CD4-positive, alpha-beta T cell treated with Interleukin-4 for 4 hours (primary cell): ENCODE results near the gene MICAL1.
"Not testable (repeated sequence)": the region's sequence is repeated elsewhere in the genome, so short reads cannot be mapped to it uniquely, and the experiment has no call there.

ENCODE experiments used
- DNase-seq: peaks from one replicate; pipeline ENCODE4 v3.0.0-alpha.2; 2020

MICAL1 gene

GRCh38 chr6:109474995-109475394 lies 19.4 kb upstream of the MICAL1 start:
- no peak for DNase-seq

DNA sequence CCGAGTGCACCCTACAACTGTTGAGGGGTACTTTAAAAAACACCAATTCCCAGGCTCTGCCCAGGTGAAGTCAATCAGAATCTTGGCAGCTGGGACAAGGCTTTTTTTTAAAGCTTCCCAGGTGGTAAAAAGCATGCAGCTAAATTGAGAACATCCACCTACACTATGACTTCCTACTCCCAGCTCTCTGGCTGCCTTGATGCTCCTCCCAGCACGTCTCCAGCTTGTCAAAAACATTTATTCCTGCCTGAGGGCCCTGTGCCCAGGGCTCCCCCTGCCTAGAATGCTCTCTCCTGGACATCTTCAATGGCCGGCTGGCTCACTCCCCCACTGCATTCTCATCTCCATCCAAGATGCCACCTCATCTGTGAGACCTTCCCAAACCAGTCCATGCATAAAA lies 17.5 kb upstream of the MICAL1 start:
- no peak for DNase-seq

DNA sequence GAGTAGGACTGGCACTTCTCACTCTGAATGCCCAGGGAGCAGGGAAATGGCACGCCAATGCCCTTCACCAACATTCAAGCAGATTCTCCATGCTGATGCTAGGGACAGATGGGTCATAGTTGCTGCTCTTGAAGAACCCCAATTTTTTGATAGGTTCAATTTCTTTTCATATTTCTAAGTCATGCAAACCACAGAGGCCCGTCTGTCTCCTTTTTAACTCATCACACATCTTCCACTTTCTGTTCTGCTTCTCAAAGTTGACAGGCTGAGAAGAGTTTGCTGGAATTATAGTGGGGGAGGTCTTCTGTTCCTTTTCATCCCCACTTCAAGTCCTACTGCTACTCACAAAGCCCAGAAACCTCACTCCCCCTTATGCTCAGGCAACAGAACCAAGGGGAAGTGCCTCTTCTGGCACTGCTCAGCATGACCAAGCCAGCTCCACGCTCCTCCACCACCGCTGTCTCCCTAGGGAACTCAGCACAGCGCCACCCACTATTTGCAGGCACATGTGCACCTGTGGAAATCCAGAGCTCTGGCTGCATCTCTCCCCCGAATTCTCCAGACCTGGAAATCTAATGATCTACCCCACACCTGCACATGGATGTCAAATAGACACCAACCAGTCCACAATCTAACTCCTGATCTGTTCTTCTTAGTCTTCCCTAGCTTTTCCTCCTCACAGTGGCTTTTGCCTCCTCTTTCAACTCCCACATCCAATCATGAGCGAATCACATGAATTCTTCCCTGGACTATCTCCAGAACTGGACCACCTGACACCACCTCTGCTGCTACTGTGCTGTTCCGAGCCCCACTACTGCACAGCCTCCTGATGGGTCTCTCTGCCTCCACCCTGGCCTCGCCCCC lies 16.8 kb upstream of the MICAL1 start:
- DNase-seq: no peak

- no peak for DNase-seq
Observed at GRCh38 chr6:109471105-109471810, 15.7 kb upstream of the MICAL1 start.

- no peak for DNase-seq
Observed at GRCh38 chr6:109469591-109470189, 14.1 kb upstream of the MICAL1 start.

DNA sequence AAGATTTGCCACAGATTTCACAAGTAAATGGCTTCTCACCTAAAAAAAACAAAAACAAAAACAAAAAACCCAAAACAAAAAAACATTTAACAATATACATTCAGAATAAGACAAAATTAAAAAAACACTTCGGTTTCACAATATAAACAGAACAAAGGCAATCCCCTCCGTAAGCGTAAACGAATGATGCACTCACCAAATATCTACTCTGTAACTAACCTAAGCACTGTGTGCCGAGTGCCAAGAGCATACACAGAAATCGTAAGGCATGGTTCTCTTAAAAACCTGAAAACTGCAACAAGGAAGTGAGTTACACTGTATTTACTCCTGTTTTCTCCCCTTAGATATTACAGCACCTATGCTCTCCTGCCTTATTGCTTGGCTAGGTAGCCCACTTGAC lies 12.1 kb upstream of the MICAL1 start:
- DNase-seq: no peak

GRCh38 chr6:109466212-109466923 lies 10.8 kb upstream of the MICAL1 start:
- no peak for DNase-seq

GRCh38 chr6:109465772-109466171 lies 10.2 kb upstream of the MICAL1 start:
- DNase-seq: no peak

DNA sequence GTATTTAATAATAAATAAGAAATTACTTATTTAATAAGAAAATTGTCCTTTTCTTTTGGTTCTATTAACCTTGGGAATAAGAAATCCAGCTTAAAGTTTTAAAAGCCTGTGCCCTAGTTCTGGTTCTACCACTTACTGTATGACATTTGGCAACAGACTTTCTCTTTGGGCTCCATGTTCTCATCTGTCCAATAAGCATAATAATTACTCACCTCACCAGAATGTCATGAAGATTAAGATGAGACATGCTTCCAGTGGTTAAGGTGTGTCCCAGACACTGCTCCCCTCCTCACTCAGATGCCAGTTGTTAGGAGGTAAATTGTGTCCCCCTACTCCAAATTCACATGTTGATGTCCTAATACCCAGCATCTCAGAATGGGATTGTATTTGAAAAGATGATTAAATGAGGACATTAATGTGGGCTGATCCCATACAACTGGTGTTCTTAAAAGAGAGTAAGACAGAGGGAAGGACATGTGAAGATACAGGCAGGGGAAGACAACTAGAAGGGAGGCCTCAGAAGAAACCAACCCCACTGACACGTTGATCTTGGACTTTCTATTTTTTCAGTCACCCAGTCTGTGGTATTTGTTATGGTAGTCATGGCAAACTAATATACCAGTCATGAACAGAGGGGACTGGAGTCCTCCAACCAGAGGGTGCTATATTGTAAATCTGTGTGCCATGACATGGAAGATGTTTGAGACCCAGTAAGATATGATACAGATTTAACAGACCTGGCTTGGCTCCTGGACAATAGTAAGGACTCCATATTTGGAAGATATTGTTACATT lies 6.4 kb upstream of the MICAL1 start:
- DNase-seq: peak; percentile 32

DNA sequence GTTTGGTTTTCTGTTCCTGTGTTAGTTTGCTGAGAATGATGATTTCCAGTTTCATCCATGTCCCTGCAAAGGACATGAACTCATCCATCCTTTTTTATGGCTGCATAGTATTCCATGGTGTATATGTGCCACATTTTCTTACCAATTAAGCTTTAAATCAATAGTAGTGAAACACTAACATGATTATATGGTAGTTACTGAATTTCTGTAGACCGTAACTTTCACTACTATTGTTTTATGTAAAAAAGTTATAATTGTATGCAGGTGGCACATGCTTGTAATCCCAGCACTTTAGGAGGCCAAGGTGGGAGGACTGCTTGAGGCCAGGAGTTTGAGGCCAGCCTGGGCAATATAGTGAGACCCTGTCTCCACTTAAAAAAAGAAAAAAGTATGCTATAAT lies 5.6 kb upstream of the MICAL1 start:
- not testable (repeated sequence) for DNase-seq

- DNase-seq: no peak
Observed at GRCh38 chr6:109460161-109460829, 4.7 kb upstream of the MICAL1 start.

- peak; percentile 72 for DNase-seq
Observed at GRCh38 chr6:109458774-109459531, 3.4 kb upstream of the MICAL1 start.

- no peak for DNase-seq
Observed at GRCh38 chr6:109457562-109457996, 2.0 kb upstream of the MICAL1 start.

- DNase-seq: no peak
Observed at GRCh38 chr6:109456710-109457561, 1.4 kb upstream of the MICAL1 start.

- DNase-seq: no peak
Observed at GRCh38 chr6:109456111-109456583, 575 bp upstream of the MICAL1 start.

DNA sequence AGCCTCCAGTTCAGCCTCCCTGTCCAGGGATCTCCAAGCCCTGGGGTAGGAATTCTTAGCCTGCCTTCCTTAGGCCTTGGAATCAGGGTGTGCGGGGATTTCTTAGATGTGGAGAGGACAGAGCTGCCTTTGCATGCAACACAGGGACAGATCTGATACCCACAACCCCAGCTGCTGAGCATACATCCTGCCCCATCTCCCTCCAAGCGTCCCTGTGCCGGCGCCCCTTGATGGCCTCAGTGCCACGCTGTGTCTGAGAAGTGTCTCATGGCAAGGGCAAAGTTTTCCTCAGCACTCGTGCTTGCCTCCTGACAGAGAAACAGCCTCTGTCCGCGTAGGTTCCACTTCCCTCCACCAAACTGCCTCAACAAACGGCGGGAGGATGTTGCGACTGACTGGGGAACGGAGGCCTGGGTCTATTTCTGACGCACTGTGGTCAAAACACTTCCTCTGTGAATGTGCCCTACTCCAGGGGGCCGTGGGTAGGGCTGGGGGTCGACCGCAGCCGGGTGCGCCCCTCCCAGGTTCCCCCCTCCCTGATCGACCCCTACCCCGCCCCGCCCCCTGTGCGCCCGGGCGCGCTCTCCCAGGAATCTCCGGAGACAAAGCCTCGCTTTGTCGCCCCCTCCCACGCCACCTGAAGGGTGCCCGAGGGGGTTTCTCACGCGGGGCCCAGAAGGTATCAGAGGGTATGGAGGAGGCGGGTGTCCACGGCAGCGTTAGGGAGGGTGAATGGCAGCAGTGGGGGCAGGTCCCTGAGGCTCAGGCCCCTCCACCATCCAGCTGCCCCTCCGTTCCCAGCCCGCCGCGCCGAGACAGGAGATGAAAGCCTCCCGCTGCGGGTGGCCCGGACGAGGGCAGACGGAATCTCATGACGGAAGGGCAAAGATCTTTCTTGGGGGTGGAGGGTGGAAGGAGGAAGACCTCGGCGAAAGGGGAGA lies 806 bp downstream of the MICAL1 start:
- peak; percentile 77 for DNase-seq

- no peak for DNase-seq
Observed at GRCh38 chr6:109453594-109454495, 1.7 kb downstream of the MICAL1 start.
